HG03575 (cell line): ENCODE results near the gene SH3GL2.

Experiments
- ATAC-seq: cut with Tn5 transposase; IDR thresholded peaks from one replicate; pipeline ENCODE4 v1.9.1; 2021; ENCODE audit not compliant: unreplicated experiment, insufficient number of reproducible peaks, low FRiP score; ENCODE audit errors: extremely low read depth

Gene SH3GL2

DNA sequence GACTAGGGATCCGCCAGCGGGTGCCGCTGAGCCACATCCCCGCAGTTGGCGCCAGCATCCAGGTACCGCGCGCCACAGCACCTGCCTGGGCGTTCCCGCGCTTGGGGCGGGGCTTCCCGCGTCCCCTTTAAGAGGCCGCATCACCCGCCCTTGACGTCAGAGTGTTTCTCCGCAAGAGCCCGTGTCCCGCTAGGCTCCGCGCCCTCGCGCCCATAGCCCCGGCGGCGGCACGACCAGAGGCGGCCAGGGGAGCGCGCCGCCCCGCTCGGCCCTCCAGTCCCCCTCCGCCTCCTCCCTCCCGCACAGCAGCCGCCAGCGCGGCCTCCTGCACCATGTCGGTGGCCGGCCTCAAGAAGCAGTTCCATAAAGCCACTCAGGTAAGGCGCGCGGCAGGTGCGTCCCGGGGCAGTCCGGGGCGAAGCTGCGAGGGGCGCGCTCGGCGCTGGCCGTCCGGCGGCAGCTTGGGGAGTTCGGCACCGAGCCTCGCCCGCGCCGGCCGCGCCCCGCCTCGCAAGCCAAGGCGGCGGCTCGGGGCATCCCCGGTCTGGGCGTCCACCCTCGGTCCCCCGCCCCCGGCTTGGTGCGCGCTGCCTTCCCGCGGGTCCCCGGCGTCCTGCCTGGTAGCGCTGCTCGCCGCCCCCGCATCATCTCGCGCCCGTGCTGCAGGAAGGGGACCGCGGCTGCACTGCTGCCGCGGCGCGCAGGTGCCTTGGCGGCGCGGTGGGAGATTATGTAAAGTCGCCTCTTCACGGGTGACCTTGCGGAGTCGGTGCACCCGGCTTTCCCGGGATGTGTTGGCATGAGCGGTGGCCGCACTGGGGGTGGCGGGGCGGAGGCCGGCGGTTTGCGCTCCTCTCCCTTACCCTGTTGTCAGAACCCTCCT lies at the start of gene SH3GL2:
Gene SH3GL2, plus strand, starts transcription at position 156 of the 883 bp plus-strand sequence.
- no peak for ATAC-seq

DNA sequence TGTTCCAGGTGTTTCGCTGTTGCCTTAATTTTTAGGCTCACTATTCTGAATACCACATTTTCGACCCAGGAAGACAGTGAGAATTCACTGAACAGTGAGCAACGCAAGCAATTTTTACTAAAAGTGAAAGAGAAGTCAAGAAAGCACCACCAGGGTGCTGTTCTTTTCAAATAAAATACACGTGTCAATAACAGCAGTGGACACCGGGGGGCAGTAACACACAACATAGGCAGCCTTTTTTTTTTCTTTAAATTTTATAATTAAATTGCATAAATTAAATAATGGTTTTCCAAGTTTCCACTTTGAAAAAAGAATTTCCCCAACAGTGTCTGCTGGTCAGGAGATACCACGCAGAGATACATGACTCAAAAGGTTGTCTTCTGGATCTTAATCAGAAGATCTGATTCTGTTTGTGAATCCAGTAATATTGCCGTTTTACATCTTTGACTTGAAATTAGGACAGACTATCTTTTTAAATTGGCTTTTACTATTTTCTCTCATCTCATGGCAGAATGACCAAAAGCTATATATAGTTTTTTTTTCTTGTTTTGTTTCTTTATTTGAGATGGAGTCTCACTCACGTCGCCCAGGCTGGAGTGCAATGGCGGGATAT lies 47.1 kb upstream of the SH3GL2 start:
- ATAC-seq: peak; percentile 49

DNA sequence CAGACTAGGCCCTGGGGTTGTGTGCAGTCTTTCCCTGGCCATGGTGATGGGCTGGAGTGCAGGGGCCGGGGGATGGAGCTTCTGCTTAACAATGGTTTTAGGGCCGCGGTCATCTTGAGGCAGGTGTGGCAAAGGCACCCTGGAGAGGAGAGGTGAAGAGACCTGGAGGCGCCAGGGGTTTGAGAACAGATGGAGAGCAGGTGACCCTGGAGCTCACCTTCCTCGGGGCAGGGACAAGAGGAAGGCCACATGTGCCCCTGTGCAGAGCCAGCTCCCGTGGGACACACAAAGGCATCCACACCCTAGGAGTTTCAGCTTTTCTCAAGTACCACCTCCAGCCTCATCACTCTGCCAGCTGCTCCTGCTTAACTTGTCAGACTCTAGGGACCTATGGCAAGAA lies 46.4 kb upstream of the SH3GL2 start:
- ATAC-seq: no peak

DNA sequence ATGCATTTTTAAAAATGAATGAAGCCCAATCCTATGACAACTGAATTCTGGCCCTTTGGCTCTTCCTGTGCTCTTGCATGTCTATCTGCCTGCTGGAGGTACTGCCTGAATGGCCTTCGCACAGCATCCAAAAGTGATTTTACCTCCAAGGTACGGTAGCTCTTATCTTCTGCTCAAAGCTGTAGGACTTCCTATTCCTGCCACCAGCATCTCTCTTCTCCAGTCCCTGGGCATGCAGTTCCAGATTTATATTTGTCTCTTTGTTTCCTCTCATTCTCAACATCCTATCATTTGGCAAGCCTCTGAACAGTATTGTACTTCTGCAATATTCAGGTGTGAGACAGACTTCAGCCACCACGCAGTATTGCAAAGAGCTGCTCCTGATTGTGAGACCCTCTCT lies 43.7 kb upstream of the SH3GL2 start:
- ATAC-seq: no peak

DNA sequence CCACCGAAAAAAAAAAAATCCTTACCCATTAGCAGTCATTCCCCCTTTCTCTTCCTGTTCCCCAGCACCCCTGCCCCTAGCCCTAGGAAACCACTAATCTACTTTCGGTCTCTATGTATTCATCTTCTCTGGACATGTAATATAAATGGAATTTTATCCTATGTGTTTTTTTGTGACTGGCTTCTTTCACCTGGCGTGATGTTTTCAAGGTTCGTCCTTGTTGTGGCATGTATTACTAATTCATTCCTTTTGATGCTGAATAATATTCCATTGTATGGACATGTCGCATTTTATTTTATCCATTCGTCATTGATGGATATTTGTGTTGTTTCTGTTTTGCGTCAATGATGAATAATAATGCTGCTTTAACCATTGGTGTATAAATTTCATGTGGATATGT lies 42.8 kb upstream of the SH3GL2 start:
- no peak for ATAC-seq

DNA sequence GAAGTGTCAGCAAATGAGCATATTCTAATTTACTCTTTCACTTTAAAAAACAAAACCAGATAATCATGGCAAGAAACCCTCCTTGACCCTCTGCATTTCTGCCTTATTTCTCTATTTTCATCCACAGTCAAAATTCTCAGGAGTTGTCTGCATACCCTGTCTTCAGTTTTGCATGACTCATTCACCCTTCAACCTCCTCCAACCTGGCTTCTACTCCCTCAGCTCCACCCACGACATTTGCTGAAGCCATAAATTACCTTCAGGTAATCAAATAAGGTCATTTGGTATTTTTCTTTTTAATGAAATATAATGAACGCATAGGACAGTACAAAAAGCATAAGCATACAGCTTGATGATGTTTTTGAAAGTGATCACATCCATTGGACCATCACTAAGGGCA lies 27.8 kb upstream of the SH3GL2 start:
- no peak for ATAC-seq

DNA sequence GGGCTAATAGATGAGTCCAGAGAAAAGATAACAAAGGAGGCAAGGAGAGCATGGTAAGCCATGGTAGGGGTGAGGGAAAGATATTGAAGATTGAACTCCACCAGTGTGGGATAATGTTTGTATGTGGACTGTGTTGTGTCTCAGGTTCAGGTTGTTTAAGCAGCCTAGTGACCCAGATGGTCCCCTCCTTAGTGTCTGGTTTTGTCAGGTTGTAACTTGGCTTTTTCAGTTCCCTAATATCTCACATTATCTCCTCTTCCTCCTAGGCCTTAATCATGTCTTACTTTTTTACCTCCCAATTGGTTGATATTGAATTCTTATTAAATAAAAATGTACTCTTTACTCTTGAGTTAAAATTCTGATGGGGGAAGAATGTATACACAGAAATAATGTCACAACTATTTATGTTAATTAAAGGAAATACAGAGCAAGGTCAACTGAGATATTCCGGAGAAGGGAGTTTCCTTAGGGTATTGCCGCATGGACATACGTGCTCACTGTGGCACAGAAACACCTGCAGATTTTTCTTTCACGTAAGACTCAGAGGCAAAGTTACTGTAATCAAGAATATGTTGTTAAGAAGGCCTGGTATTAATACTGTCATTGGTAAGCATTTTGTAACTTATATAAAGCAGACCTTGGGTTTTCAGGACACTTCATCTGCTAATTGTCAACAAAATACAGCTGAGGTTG lies 23.4 kb upstream of the SH3GL2 start:
- no peak for ATAC-seq

DNA sequence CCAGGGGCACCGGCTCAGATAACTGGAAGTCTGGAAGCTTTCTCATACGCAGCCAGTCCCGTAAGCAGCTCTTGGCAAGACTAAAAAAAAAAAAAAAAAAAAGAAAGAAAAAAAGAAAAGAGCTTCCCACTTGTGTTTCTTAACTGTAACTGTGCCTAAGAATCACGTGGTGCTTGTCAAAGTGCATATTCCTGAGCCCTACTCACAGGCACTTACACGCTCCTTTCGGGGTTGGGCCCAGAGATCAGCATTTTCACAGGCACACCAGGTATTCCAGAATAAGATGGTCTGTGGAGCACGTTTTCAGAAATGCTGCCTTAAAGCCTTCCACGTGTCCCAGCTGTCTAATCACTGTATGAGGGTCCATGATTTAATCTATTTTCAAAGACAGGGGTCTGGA lies 22.6 kb upstream of the SH3GL2 start:
- no peak for ATAC-seq

DNA sequence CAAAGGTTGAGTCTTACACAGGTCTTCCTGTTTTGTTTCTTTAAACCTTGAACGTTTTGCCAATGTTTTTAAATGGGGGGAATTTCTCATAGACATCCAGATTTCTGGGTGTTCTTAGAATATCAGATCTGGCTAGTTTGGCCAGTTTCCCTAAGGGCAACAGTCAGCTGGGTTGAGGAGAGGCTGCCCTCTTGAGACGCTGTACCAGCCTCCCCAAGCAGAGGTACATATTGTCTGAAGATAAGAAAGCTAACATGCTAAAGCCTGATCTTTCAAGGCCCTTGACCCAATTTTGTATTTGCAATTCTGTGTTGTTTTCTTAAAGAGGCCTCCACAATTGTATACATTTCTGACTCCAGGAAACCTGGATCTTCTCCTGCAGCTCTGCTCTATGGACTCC lies 21.9 kb upstream of the SH3GL2 start:
- no peak for ATAC-seq

DNA sequence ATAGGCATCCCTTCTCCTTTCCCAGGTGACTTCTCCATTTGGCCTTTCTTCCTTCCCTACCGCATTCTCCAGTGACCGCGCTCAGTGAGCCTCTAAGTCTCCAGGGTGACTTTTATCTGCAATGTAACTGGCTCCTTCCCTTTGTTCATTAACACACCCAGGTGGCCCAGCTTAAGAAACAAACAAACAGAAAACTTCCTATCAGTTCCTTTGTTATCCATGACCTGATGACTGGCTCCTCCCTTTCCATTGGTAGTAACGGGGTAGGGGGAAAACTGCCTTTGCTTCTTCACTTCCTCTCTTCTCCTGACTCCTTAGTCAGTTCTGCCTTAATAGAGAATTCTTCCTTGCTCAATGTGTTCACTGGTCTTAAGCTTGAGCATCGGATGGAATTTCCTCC lies 7.0 kb upstream of the SH3GL2 start:
- ATAC-seq: no peak

DNA sequence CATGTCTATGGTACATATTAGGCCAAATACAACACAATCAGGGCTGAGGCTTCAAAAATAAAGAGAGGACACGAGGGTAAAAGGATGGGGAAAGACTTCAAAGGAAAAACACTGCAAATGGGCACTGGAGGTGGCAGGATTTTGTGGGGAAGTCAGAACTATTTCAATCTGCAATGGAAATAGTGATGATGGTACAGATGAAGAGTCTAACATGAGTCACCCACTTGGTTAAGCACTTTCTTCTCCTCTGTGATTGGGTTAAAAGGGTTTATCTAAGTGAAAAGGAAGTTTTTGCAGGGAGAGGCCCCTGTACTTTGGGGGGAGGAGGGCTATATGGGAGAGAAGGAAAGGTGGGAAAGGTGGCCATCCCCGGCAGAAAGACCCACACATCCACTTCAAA lies 4.5 kb upstream of the SH3GL2 start:
- ATAC-seq: no peak

DNA sequence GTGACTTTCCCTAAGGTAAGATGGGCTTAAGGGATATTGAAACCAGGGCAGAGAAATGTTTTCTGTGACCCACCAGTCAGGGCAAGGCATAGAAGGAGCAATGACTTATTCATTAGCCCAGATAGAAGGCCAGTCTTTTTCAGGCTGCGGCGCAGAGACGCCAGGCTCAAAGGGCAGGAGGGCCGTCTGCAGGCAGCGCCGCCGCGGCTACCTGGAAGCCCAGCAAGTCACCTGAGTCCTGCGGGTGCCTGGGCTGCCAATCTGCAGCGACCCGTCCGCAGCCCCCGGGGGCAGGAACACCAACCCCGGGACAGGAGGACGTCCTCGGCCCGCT lies 322 bp upstream of the SH3GL2 start:
- ATAC-seq: no peak

DNA sequence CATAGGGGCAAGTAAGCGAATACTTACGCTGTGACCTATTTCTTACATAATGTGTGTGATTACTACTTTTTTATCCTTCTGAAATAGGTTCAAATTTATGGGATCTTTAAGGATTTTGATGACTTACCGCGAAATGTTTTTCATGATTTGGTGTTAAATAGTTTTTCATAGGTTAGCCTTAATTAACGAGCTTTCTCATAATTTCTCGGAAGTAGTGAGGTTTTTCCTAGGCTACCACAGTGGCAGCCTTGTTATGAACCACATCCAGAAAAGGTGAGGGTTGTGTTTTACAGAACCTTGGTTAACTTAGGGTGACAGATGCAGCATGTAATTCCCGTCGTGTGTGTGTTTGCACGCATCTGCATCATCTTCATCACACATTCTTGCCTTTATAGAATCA lies 1.3 kb downstream of the SH3GL2 start:
- no peak for ATAC-seq

DNA sequence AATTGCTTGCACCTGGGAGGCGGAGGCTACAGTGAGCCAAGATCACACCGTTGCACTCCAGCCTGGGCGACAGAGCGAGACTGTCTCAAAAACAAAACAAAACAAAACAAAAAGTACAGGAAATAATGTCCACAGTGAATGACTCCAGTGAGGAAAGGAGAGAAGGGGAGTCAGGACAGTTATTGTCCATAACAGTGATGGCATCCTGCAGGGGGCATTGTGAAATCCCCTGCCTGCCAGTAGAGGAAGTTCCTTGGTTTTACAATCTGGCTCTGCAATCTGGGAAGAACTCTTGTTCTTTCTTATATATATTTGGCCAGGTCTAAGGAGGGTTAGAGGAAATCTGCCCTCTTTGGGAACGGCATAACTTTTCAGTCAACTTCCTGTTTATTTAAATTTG lies 8.2 kb downstream of the SH3GL2 start:
- ATAC-seq: no peak

DNA sequence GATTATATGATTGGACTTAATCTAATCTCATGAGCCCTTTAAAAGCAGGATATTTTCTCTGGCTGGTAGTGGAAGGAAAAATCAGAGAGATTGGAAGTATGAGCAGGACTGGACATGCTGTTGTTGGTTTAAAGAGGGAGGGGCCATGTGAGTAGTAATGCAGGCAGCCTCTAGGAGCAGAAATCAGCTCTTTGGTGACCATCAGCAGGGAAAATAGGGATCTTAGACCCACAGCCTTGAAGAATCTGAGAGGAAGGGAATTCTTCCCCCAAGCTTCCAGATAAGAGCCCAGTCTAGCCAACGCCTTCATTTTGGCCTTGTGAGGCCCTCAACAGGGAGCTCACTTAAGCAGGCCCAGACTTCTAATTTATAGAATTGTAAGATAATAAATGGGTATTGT lies 9.5 kb downstream of the SH3GL2 start:
- ATAC-seq: no peak

DNA sequence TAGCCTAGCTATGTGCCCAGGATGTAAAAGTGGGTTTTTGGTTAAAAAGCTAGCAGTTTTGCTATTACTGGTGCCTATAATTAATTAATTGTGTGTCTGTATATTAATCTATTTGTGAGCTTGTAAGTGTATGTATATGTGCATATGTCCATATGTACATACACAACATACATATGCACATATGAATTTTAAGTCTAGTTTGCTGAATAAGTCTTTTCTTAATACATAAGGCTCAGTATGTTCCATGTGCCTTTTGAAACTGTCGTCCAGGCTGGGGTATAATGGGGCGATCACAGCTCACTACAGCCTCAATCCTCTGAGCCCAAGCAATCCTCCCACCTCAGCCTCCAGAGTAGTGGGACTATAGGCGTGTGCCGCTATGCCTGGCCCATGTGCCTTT lies 10.1 kb downstream of the SH3GL2 start:
- ATAC-seq: no peak

DNA sequence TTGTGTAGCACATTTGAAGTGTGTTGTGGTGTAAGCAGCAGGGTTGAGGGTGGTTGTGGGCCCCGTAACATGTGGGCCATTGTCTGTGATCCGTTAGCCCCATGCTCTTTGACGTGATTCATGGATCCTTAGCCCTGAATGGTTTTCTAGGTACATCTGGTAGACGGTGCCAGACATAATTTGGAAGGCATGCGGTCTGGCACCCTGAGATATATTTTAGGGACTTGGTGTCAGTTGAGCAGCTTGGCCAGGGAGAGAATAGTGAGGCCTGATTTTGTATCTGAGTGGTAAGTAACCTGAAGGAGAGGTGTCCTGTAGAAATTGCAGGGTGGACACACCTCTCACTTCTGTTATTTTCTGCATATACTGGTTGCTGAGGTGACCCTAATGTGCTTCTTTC lies 10.9 kb downstream of the SH3GL2 start:
- no peak for ATAC-seq

DNA sequence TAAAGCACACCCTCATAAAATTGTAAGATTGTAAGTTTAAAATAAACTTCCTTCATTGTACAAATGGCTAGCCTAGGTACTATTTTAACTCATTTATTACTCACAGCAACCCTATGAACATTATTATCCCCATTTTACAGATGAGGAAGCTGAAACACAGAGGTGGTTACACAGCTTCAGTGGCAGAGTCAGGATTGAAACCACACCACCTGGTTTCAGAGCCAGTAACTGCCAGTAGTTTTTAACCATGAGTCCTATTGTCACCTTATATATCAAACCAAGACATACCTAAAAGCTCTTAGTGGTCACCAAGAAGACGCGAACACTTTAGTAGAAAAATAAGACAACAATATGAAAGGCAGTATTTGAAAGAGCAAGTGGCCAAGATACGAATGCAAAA lies 16.1 kb downstream of the SH3GL2 start:
- ATAC-seq: no peak

DNA sequence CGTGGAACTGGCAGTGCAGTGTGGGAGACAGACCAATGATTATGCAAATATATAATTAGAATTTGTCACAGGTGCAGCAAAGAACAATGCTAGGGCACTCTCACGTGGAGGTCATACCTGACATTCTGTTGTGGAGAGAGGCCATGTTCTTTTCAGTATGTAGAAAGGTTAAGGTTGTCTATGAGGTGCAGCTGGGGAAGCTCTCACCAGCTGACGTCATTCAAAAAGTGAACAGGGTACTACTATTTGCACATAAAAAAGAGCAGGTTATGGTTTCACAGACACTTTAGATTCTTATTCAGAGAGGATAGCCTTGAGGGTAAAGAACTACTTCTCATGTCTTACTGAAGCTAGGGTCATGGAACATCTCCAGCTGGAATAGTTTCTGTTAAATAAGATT lies 19.1 kb downstream of the SH3GL2 start:
- no peak for ATAC-seq

DNA sequence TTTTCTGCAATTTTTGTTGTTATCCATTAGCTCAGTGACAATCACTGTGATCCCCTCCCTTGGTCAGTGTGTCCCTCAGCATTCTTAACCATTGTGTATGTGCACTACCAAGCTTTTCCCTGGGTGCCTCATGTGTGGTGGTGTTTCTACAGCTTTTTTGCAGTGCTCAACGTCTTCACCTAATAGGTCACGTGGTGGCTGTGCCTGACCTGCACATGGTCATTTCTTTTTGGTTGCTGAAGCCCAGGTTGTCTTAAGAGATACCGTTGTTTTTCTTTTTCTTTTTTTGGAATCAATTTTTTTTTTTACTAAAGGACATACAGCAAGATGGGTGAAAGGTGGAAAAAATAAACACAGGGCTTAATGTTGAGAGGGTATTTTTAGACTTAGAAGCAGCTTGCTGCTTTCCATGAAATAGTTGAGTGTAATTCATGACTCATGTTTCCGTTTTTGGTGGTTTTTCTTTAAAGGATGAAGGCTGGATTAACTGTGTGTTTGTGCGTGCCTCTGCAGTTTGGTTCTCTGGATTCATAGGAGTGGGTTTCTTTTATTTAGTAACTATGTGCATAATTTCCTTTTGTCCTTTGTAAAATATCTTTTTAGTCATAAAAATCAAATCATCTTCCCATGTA lies 22.2 kb downstream of the SH3GL2 start:
- no peak for ATAC-seq
